ENCODE results near the gene DDX28.

DNA sequence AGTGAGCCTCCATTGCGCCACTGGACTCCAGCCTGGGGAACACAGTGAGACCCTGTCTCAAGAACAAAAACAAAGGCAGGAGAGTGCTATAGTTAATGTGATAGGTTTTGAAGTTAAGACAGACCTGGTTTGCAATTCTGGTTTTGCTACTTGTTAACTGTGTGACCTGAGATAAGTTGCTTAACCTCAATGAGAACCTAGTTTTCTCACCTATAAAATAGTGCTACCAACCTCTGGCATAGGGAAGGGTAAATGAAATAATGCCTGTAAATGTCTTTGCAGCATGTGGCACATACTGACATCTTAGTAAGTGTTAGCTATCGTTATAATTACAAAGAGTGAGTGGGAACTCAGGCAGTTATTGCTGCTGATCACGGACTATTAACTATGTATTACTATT, 32.4 kb upstream of the DDX28 start:
- TF ChIP-seq POLR2AphosphoS5 (IDR thresholded peaks at IDR 0.05; ENCODE audit: low read depth, low read length) (no peak), TAF1 (IDR thresholded peaks at IDR 0.05; ENCODE audit: borderline replicate concordance, insufficient read depth, low read length) (no peak), SIN3A (IDR thresholded peaks at IDR 0.05; ENCODE audit: borderline replicate concordance, insufficient read depth, low read length) (no peak)
